GM06990 (cell line): ENCODE data around the gene MSANTD2.

Experiments used
- DNase-seq: peaks from one replicate; pipeline ENCODE4 v3.0.0-alpha.2; 2011; ENCODE audit not compliant: insufficient read length; ENCODE audit errors: extremely low read depth
- H3K27me3 ChIP-seq: replicated peaks from 2 replicates; pipeline ENCODE4 v1.6.0; 2011; ENCODE audit warnings: low read length; ENCODE audit not compliant: control insufficient read depth, insufficient read depth
- H3K36me3 ChIP-seq: 2 replicates; pipeline ENCODE4 v1.5.1; 2011; ENCODE audit warnings: low read length; ENCODE audit not compliant: control insufficient read depth, insufficient read depth
- H3K4me3 ChIP-seq: replicated peaks from 2 replicates; pipeline ENCODE4 v1.5.1; 2011; ENCODE audit warnings: low read depth, mild to moderate bottlenecking, control low read depth, low read length
- CTCF ChIP-seq: IDR thresholded peaks from 2 replicates; pipeline ENCODE4 v1.5.1; 2011; ENCODE audit warnings: low read length, control low read depth, mild to moderate bottlenecking, inconsistent platforms; ENCODE audit not compliant: insufficient read depth, poor library complexity, severe bottlenecking

MSANTD2 gene

GRCh38 chr11:124745270-124745834 lies 54.9 kb downstream of the MSANTD2 start:
- no peak for DNase-seq
- H3K27me3 ChIP-seq: no peaks in the 10 kb centered on the region
- H3K4me3 ChIP-seq: peak overlapping the region; percentile 72; the same call in 1 of the 2 replicates
- H3K36me3 ChIP-seq: no peaks in the 10 kb centered on the region
- no peak for TF ChIP-seq CTCF

GRCh38 chr11:124743050-124743449 lies 57.2 kb downstream of the MSANTD2 start:
- TF ChIP-seq CTCF: no peak
- DNase-seq: no peak
- Histone ChIP-seq H3K36me3 (no peaks in the 10 kb centered on the region), H3K27me3 (no peaks in the 10 kb centered on the region; the same call in 1 of the 2 replicates), H3K4me3 (no peak overlapping the region)

GRCh38 chr11:124742555-124742954 lies 57.7 kb downstream of the MSANTD2 start:
- no peak for TF ChIP-seq CTCF
- no peaks in the 10 kb centered on the region; the same call in 1 of the 2 replicates for H3K27me3 ChIP-seq
- H3K4me3 ChIP-seq: no peak overlapping the region
- no peaks in the 10 kb centered on the region for H3K36me3 ChIP-seq
- DNase-seq: no peak

- Histone ChIP-seq H3K27me3 (no peaks in the 10 kb centered on the region; the same call in none of the 2 replicates), H3K36me3 (no peaks in the 10 kb centered on the region), H3K4me3 (peak overlapping the region; percentile 58)
- no peak for DNase-seq
- peak; percentile 54 for TF ChIP-seq CTCF
Measured at GRCh38 chr11:124740277-124740882, 59.8 kb downstream of the MSANTD2 start.

GRCh38 chr11:124739479-124740276 lies 60.5 kb downstream of the MSANTD2 start, which contains the start of gene NRGN:
NRGN (plus strand) TSS chr11:124739942; CDS start chr11:124740085, 143 bp downstream.
- peak; percentile 84 for DNase-seq
- Histone ChIP-seq H3K36me3 (no peaks in the 10 kb centered on the region), H3K27me3 (no peaks in the 10 kb centered on the region; the same call in none of the 2 replicates), H3K4me3 (peak within 1 kb of the TSS; percentile 58)
- TF ChIP-seq CTCF: no peak
